Left lung (tissue), 14 donors: ENCODE data around the gene OR10K1. TPM values are rescaled to one million over a fixed set of nuclear protein-coding genes. Genes with fewer than 3 reads are reported as not detected.

Experiments used
- ATAC-seq: fragments of 200-7000 bp; cut with Tn5 transposase; one replicate; pipeline ENCODE4 v1.9.1; 2020; ENCODE audit warnings: moderate library complexity
- DNase-seq, 4 donors: peaks; one replicate each; pipeline ENCODE4 v3.0.0-alpha.2; 2013 to 2020
- H3K27ac ChIP-seq, 2 donors: fragments of 200-600 bp; sonication (generic) in 1 of 2; one replicate each; pipeline versions ENCODE4 v1.5.0 to v1.8.0; 2020 to 2021
- H3K27me3 ChIP-seq, 2 donors: fragments of 200-600 bp; sonication (generic) in 1 of 2; one replicate each; pipeline versions ENCODE4 v1.5.0 to v1.8.0; 2020 to 2021
- H3K36me3 ChIP-seq, 2 donors: fragments of 200-600 bp; sonication (generic) in 1 of 2; one replicate each; pipeline versions ENCODE4 v1.5.0 to v1.8.0; 2020 to 2021
- H3K4me1 ChIP-seq, 2 donors: fragments of 200-600 bp; one replicate each; pipeline ENCODE4 v1.8.0; 2021
- H3K4me3 ChIP-seq, 2 donors: fragments of 200-600 bp; sonication (generic) in 1 of 2; one replicate each; pipeline versions ENCODE4 v1.5.0 to v1.8.0; 2020 to 2021; ENCODE audit warnings: mild to moderate bottlenecking in 1 of 2
- H3K9me3 ChIP-seq, 2 donors: fragments of 200-600 bp; sonication (generic) in 1 of 2; one replicate each; pipeline versions ENCODE4 v1.5.0 to v1.8.0; 2020 to 2021
- intact Hi-C, 2 donors: fragments of 100-400 bp; cut with DNase I; formaldehyde crosslinking; loops; one replicate each; pipeline versions ENCODE4 v1.11.2 to v1.14.2; 2022
- long read RNA-seq, 12 donors: library from polyadenylated mRNA in 2 of 12; unstranded in 2 of 12; transcript quantifications; one replicate each; pipeline ENCODE4 v2.0.0 and lab custom pipeline, GENCODE V29; 2019 to 2026
- polyA plus RNA-seq, 6 donors: library from polyadenylated mRNA; unstranded; fragments of 120-200 nt; gene quantifications; one replicate each; pipeline ENCODE4 v1.2.1, GENCODE V29; 2013; ENCODE audit not compliant: insufficient read length in 6 of 6
- total RNA-seq, 2 donors: library from RNA; stranded (reverse); fragmentation: NEBNext Ultra II Directional; extraction: Animal tissue kit (Norgen Biotek cat#: 25700); gene quantifications; one replicate each; pipeline ENCODE4 v1.2.1, GENCODE V29; 2021
- TF ChIP-seq, protein P1 (sequence below), 2 donors: fragments of 200-600 bp; sonication (generic) in 1 of 2; IDR thresholded peaks; one replicate each; pipeline versions ENCODE4 v1.5.0 to v1.8.0; 2021; ENCODE audit warnings: antibody characterized with exemption in 2 of 2
- donor health status: DM: no; HTN: yes; CAD: no.
- donor health status: DM: no; HTN: no; CAD: no.

Gene OR10K1
- total RNA-seq = not detected
- polyA plus RNA-seq = under 1 TPM in 2 of 6 donors, not detected in 4; 0.04 to 0.06 TPM
- long read RNA-seq, donor 1 = 0 reads
- long read RNA-seq, donor 2 = 0 reads
- long read RNA-seq, donor 3 = 0 reads
- long read RNA-seq, donor 4 = 0 reads
- long read RNA-seq, donor 5 = 0 reads
- long read RNA-seq, donor 6 = 0 reads
- long read RNA-seq, donor 7 = 0 reads
- long read RNA-seq, donor 8 = 0 reads
- long read RNA-seq, donor 9 = 0 reads
- long read RNA-seq, donor 10 = 0 reads
- long read RNA-seq, donor 11 = 0 reads
- long read RNA-seq, donor 12 = 0 reads

DNA sequence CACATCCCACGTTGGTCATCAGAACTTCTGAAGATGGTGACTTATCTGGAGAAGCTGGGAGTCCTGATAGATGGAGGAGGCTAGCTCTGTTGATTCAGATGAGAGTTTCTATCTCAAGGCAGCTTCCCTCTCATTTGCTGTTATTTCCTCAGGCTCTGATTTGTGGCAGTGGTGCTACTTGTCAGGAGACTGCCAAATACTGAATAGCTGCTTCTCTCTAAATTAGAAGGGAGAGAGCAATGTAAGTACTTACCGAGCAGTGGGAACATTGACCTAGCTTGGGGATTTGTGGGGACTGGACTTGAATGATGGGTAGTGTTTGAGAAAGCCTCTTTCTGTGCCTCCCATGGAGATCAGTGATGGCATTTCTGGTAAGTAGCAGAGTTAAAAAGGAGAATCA is at the start of gene OR10K1:
Gene OR10K1, plus strand, starts transcription at position 301 of the 400 bp plus-strand sequence. CDS start 3,728 bp downstream, outside the sequence.
- TF ChIP-seq, protein P1, sequence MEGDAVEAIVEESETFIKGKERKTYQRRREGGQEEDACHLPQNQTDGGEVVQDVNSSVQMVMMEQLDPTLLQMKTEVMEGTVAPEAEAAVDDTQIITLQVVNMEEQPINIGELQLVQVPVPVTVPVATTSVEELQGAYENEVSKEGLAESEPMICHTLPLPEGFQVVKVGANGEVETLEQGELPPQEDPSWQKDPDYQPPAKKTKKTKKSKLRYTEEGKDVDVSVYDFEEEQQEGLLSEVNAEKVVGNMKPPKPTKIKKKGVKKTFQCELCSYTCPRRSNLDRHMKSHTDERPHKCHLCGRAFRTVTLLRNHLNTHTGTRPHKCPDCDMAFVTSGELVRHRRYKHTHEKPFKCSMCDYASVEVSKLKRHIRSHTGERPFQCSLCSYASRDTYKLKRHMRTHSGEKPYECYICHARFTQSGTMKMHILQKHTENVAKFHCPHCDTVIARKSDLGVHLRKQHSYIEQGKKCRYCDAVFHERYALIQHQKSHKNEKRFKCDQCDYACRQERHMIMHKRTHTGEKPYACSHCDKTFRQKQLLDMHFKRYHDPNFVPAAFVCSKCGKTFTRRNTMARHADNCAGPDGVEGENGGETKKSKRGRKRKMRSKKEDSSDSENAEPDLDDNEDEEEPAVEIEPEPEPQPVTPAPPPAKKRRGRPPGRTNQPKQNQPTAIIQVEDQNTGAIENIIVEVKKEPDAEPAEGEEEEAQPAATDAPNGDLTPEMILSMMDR (IDR thresholded peaks at IDR 0.05) = no peak
- Histone ChIP-seq H3K9me3 (no peaks in the 10 kb centered on the region), H3K4me3 (no peak within 1 kb of the TSS), H3K4me1 (no peaks in the 10 kb centered on the region), H3K27ac (no peak within 1 kb of the TSS), H3K36me3 (no peaks in the 10 kb centered on the region), H3K27me3 (no peaks in the 10 kb centered on the region)
- intact Hi-C loops = no loop called here
- ATAC-seq (no peak), DNase-seq (no peak)

- TF ChIP-seq, protein P1 (IDR thresholded peaks at IDR 0.05) = no peak
- no peak for ATAC-seq
- no peak for DNase-seq
- Histone ChIP-seq H3K27me3 (no peaks in the 10 kb centered on the region), H3K27ac (no peak overlapping the region), H3K4me1 (no peaks in the 10 kb centered on the region), H3K9me3 (no peaks in the 10 kb centered on the region), H3K36me3 (no peaks in the 10 kb centered on the region), H3K4me3 (no peak overlapping the region)
- intact Hi-C loops = no loop called here
Observed at GRCh38 chr1:158414651-158415345, 46.8 kb upstream of the OR10K1 start.

DNA sequence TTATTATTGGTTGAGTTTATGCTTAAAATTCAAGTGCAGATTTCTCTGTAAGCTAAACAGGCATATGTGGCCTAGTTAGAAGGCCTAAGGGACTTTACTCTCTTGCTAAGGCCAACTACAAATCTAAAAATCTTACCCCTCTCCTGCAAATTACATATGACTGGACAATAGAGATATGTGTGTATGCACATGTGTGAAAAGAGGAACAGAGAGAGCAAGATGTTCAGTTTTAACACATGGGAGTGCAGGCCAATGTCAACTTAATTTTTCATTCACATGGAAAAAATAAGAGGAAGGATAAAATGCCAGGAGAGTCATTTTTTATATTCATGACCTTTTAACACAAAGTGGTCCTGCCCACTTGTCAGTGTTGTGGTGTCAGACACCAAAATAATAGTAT is 44.0 kb upstream of the OR10K1 start:
- H3K27ac ChIP-seq = no peak overlapping the region
- no peak overlapping the region for H3K4me3 ChIP-seq
- H3K27me3 ChIP-seq = no peaks in the 10 kb centered on the region
- no peaks in the 10 kb centered on the region for H3K9me3 ChIP-seq
- no peak for ATAC-seq
- no peak for DNase-seq
- no peaks in the 10 kb centered on the region for H3K4me1 ChIP-seq
- intact Hi-C loops = no loop called here
- no peaks in the 10 kb centered on the region for H3K36me3 ChIP-seq
- TF ChIP-seq, protein P1 (IDR thresholded peaks at IDR 0.05) = no peak

GRCh38 chr1:158422212-158422611 is 39.4 kb upstream of the OR10K1 start:
- Histone ChIP-seq H3K9me3 (peaks cover 0 to 1% of the 10 kb centered on the region in 2 donors), H3K36me3 (no peaks in the 10 kb centered on the region), H3K27me3 (no peaks in the 10 kb centered on the region), H3K27ac (no peak overlapping the region), H3K4me3 (no peak overlapping the region), H3K4me1 (no peaks in the 10 kb centered on the region)
- DNase-seq (no peak), ATAC-seq (no peak)
- TF ChIP-seq, protein P1 (IDR thresholded peaks at IDR 0.05) = no peak
- intact Hi-C loops = no loop called here

GRCh38 chr1:158425027-158425426 is 36.6 kb upstream of the OR10K1 start:
- no peak overlapping the region for H3K4me3 ChIP-seq
- H3K27ac ChIP-seq = no peak overlapping the region
- DNase-seq (no peak), ATAC-seq (no peak)
- TF ChIP-seq, protein P1 (IDR thresholded peaks at IDR 0.05) = no peak
- intact Hi-C loops = no loop called here
- no peaks in the 10 kb centered on the region for H3K27me3 ChIP-seq
- H3K4me1 ChIP-seq = peaks cover 0 to 5% of the 10 kb centered on the region in 2 donors
- no peaks in the 10 kb centered on the region for H3K36me3 ChIP-seq
- peaks cover 0 to 8% of the 10 kb centered on the region in 2 donors for H3K9me3 ChIP-seq
